Measurements from ENCODE around the gene OR4K5. TPM values are rescaled to one million over a fixed set of nuclear protein-coding genes. Genes with fewer than 3 reads are reported as not detected.

The OR4K5 gene
- total RNA-seq, 1 experiment from 2014 or later, result not detected

DNA sequence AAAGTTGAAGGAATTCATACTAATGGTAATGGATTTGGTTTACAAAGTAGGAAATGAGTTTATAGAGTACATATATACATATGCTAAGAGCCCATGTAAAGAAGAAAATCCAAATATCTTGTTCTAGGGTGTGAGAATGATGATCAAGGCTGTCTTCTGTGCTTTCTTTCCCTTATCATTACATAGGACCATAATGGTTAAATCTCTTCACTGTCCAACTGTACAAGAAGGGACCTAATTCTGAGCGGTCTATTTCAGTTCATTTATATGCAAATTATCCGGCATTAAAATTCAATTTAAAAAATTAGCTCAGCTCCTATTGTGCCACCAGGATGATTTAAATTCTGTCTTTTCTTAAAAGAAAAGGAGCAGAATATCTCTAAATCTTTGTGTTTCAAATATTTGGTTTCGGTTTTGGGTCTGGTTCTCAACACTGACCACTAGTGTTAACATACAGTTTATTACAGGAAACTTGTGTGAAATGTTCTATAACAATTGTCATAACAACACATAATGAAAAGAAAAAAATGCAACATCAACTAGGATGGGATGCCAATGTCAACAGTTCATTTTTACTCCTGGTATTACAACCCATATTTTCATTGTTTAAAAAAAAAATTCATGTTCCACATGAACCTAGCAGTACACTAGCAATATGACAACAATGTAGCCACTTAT, 27.1 kb downstream of the OR4K5 start:
- H3K23me2 ChIP-seq (ENCODE audit: insufficient read length, low read depth, low read length, poor library complexity, severe bottlenecking), result no peaks in the 10 kb centered on the region
- no peaks in the 10 kb centered on the region for H3K4me1 ChIP-seq (ENCODE audit: insufficient read depth, low read length)
- WGBS (ENCODE audit: extremely low coverage, insufficient read length, low lambda C conversion rate), result no CpG with 5 or more reads among the region's 3 CpGs
- no peaks in the 10 kb centered on the region for H3K79me2 ChIP-seq (ENCODE audit: insufficient read depth, low read length)
- Mint-ChIP-seq H3K36me3 (ENCODE audit: insufficient read depth in 1 of 3, low read depth in 3 of 3) (peaks cover 8 to 12% (median 9%) of the 10 kb centered on the region in 3 experiments; a peak in 6 of 7 replicates), H3K27me3 (ENCODE audit: low read depth) (no peaks in the 10 kb centered on the region; the same call in 1 of the 2 replicates), H3K9me3 (peaks cover 19% of the 10 kb centered on the region in 2 experiments), H3K4me3 (no peak overlapping the region), H3K27ac (no peak overlapping the region), H3K4me1 (no peaks in the 10 kb centered on the region)
- H3K14ac ChIP-seq (ENCODE audit: insufficient read depth, low read length), result no peak overlapping the region
- no peaks in the 10 kb centered on the region for H3K79me1 ChIP-seq (ENCODE audit: insufficient read depth, low read depth, low read length, poor library complexity, severe bottlenecking)
- no peak overlapping the region for H4K5ac ChIP-seq (ENCODE audit: insufficient read length, low read depth, low read length)
- H2AFZ ChIP-seq (ENCODE audit: low read length), result no peak overlapping the region
- no peak overlapping the region for H3T11ph ChIP-seq (ENCODE audit: low read length)
- H2BK5ac ChIP-seq (ENCODE audit: insufficient read length, low read length), result no peak overlapping the region
- H3K27ac ChIP-seq (ENCODE audit: insufficient read length, low read depth, low read length), result no peak overlapping the region
- no peak overlapping the region for H2BK12ac ChIP-seq (ENCODE audit: insufficient read length, low read depth, low read length)
- no peaks in the 10 kb centered on the region for H3K27me3 ChIP-seq (ENCODE audit: insufficient read depth, low read length)
- no peak overlapping the region for H3K56ac ChIP-seq (ENCODE audit: insufficient read length, low read depth, low read length)
- H4K20me1 ChIP-seq (ENCODE audit: control insufficient read depth, insufficient read depth, insufficient read length), result no peaks in the 10 kb centered on the region
- TF ChIP-seq, protein P1, sequence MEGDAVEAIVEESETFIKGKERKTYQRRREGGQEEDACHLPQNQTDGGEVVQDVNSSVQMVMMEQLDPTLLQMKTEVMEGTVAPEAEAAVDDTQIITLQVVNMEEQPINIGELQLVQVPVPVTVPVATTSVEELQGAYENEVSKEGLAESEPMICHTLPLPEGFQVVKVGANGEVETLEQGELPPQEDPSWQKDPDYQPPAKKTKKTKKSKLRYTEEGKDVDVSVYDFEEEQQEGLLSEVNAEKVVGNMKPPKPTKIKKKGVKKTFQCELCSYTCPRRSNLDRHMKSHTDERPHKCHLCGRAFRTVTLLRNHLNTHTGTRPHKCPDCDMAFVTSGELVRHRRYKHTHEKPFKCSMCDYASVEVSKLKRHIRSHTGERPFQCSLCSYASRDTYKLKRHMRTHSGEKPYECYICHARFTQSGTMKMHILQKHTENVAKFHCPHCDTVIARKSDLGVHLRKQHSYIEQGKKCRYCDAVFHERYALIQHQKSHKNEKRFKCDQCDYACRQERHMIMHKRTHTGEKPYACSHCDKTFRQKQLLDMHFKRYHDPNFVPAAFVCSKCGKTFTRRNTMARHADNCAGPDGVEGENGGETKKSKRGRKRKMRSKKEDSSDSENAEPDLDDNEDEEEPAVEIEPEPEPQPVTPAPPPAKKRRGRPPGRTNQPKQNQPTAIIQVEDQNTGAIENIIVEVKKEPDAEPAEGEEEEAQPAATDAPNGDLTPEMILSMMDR (conservative IDR thresholded peaks at IDR 0.05), result no peak
- no peak overlapping the region for H3K9ac ChIP-seq (ENCODE audit: extremely low read depth, insufficient read length, low read length)
- DNase-seq, result no peak
- H3K4ac ChIP-seq (ENCODE audit: low read depth, low read length), result no peak overlapping the region
- H3K9me3 ChIP-seq (ENCODE audit: control insufficient read depth, low read depth, low read length), result peaks cover 88% of the 10 kb centered on the region
- no peak overlapping the region for H3K4me2 ChIP-seq (ENCODE audit: insufficient read depth, insufficient read length, low read length)
- H2BK120ac ChIP-seq (ENCODE audit: low read depth, low read length, poor library complexity, severe bottlenecking), result no peak overlapping the region
- no peak overlapping the region for H4K91ac ChIP-seq (ENCODE audit: insufficient read length, low read depth, low read length)
- H2BK15ac ChIP-seq (ENCODE audit: low read depth, low read length), result no peak overlapping the region
- no peak overlapping the region for H3K18ac ChIP-seq (ENCODE audit: insufficient read length, low read depth, low read length)
- no peak overlapping the region for H2BK20ac ChIP-seq (ENCODE audit: low read depth, low read length, poor library complexity, severe bottlenecking)
- H3K23ac ChIP-seq (ENCODE audit: insufficient read length, low read depth, low read length), result no peak overlapping the region
- no peak overlapping the region for H4K8ac ChIP-seq (replicated peaks; ENCODE audit: insufficient read length, low read depth, low read length)
- H2AK5ac ChIP-seq (ENCODE audit: insufficient read length, low read length), result no peak overlapping the region

All from H9 (cell line).